GM18517 (cell line): ENCODE data around the gene FABP6.
A peak's percentile ranks its signal among the peaks of the same experiment; 100 is the strongest.

Source experiments
- ATAC-seq: cut with Tn5 transposase; IDR thresholded peaks from one replicate; pipeline ENCODE4 v1.9.1; 2021; ENCODE audit warnings: mild to moderate bottlenecking, moderate library complexity; ENCODE audit not compliant: unreplicated experiment

The FABP6 gene

GRCh38 chr5:160260881-160261815 lies 31.8 kb downstream of the FABP6 start:
- no peak for ATAC-seq

- no peak for ATAC-seq
Observed at GRCh38 chr5:160262151-160263074, 33.1 kb downstream of the FABP6 start.

- ATAC-seq: no peak
Observed at GRCh38 chr5:160263326-160263855, 34.1 kb downstream of the FABP6 start.

- no peak for ATAC-seq
Observed at GRCh38 chr5:160266044-160266443, 36.7 kb downstream of the FABP6 start.

GRCh38 chr5:160266752-160267345 lies 37.5 kb downstream of the FABP6 start:
- ATAC-seq: no peak

- no peak for ATAC-seq
Observed at GRCh38 chr5:160268121-160268520, 38.8 kb downstream of the FABP6 start.

GRCh38 chr5:160269017-160269416 lies 39.7 kb downstream of the FABP6 start:
- ATAC-seq: no peak

GRCh38 chr5:160270704-160271103 lies 41.4 kb downstream of the FABP6 start:
- ATAC-seq: no peak

GRCh38 chr5:160271396-160271795 lies 42.1 kb downstream of the FABP6 start:
- peak; percentile 59 for ATAC-seq

GRCh38 chr5:160271836-160272235 lies 42.5 kb downstream of the FABP6 start:
- no peak for ATAC-seq

- ATAC-seq: no peak
Observed at GRCh38 chr5:160272264-160272663, 43.0 kb downstream of the FABP6 start.

GRCh38 chr5:160272889-160273288 lies 43.6 kb downstream of the FABP6 start:
- no peak for ATAC-seq

- ATAC-seq: no peak
Observed at GRCh38 chr5:160274483-160274931, 45.2 kb downstream of the FABP6 start.

- no peak for ATAC-seq
Observed at GRCh38 chr5:160278343-160278742, 49.0 kb downstream of the FABP6 start.

- no peak for ATAC-seq
Observed at GRCh38 chr5:160280384-160281095, 51.2 kb downstream of the FABP6 start.

- ATAC-seq: no peak
Observed at GRCh38 chr5:160281275-160281674, 52.0 kb downstream of the FABP6 start.

- no peak for ATAC-seq
Observed at GRCh38 chr5:160284291-160284873, 55.1 kb downstream of the FABP6 start.

GRCh38 chr5:160285316-160285715 lies 56.0 kb downstream of the FABP6 start:
- ATAC-seq: no peak

GRCh38 chr5:160286947-160287346 lies 57.6 kb downstream of the FABP6 start:
- ATAC-seq: no peak
